ENCODE results near the gene ZNF608. TPM values are rescaled to one million over a fixed set of nuclear protein-coding genes. Genes with fewer than 3 reads are reported as not detected.
A peak's percentile ranks its signal among the peaks of the same experiment; 100 is the strongest.

ZNF608 gene
- total RNA-seq (2014; rRNA removed; shearing (Covaris generic)) = 0.70 and 0.96 TPM in 2 replicates
- polyA plus RNA-seq (2015; cell fraction: cytosol; rRNA removed) = 0.56 and 1.2 TPM in 2 replicates
- 2.0 and 2.1 TPM in 2 replicates for polyA plus RNA-seq (2015; cell fraction: nucleus; rRNA removed)

- peak; percentile 69 for DNase-seq (ENCODE audit: low read depth)
These were observed at the start of gene ZNF608 for GRCh38 chr5:124745928-124746915. ZNF608 (minus strand) TSS chr5:124746639; CDS start chr5:124744989, 1,650 bp downstream.

GRCh38 chr5:124795829-124796228 is 49.4 kb upstream of the ZNF608 start:
- DNase-seq (ENCODE audit: low read depth) = no peak

GRCh38 chr5:124790895-124791732 is 44.7 kb upstream of the ZNF608 start:
- peak; percentile 39 for DNase-seq (ENCODE audit: low read depth)

- DNase-seq (ENCODE audit: low read depth) = peak; percentile 45
These were observed 44.0 kb upstream of the ZNF608 start for GRCh38 chr5:124790301-124790894.

GRCh38 chr5:124789104-124789605 is 42.7 kb upstream of the ZNF608 start:
- no peak for DNase-seq (ENCODE audit: low read depth)

- DNase-seq (ENCODE audit: low read depth) = no peak
These were observed 37.4 kb upstream of the ZNF608 start for GRCh38 chr5:124783794-124784193.

GRCh38 chr5:124783285-124783684 is 36.8 kb upstream of the ZNF608 start:
- no peak for DNase-seq (ENCODE audit: low read depth)

- no peak for DNase-seq (ENCODE audit: low read depth)
These were observed 35.8 kb upstream of the ZNF608 start for GRCh38 chr5:124782262-124782661.

- no peak for DNase-seq (ENCODE audit: low read depth)
These were observed 33.6 kb upstream of the ZNF608 start for GRCh38 chr5:124780011-124780410.

- DNase-seq (ENCODE audit: low read depth) = no peak
These were observed 27.2 kb upstream of the ZNF608 start for GRCh38 chr5:124773315-124774311.

GRCh38 chr5:124772457-124773200 is 26.2 kb upstream of the ZNF608 start:
- DNase-seq (ENCODE audit: low read depth) = no peak

GRCh38 chr5:124771761-124772160 is 25.3 kb upstream of the ZNF608 start:
- no peak for DNase-seq (ENCODE audit: low read depth)

GRCh38 chr5:124764992-124765611 is 18.7 kb upstream of the ZNF608 start:
- DNase-seq (ENCODE audit: low read depth) = no peak

- DNase-seq (ENCODE audit: low read depth) = no peak
These were observed 18.1 kb upstream of the ZNF608 start for GRCh38 chr5:124764585-124764984.

GRCh38 chr5:124761010-124761409 is 14.6 kb upstream of the ZNF608 start:
- DNase-seq (ENCODE audit: low read depth) = no peak

- no peak for DNase-seq (ENCODE audit: low read depth)
These were observed 14.2 kb upstream of the ZNF608 start for GRCh38 chr5:124760608-124761007.

- no peak for DNase-seq (ENCODE audit: low read depth)
These were observed 9.1 kb upstream of the ZNF608 start for GRCh38 chr5:124755565-124755964.

GRCh38 chr5:124755041-124755440 is 8.6 kb upstream of the ZNF608 start:
- no peak for DNase-seq (ENCODE audit: low read depth)

All from HT1080 (cell line).